Retina (tissue), 1 donor: ENCODE results near the gene SETD3.

ENCODE experiments used
- DNase-seq: peaks from one replicate; pipeline ENCODE4 v3.0.0-alpha.2; 2016

The SETD3 gene

DNA sequence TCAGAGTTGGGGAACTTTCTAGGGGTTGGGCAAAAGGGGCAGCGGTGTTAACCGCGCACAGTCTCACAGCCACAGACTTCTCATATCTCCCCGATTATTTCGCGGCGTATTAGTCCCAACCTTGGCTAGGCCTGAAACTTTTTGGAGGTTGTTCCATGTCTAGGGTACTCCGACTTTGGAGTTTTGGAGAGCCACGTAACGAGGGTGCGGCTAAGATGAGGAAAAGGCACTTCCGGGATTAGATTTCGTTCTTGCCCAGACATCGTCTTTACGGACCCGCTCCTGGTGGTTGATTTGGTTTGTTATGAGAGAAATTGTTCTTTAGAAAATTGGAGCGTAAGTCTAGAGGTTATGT lies 1.1 kb upstream of the SETD3 start:
- peak; percentile 17 for DNase-seq

DNA sequence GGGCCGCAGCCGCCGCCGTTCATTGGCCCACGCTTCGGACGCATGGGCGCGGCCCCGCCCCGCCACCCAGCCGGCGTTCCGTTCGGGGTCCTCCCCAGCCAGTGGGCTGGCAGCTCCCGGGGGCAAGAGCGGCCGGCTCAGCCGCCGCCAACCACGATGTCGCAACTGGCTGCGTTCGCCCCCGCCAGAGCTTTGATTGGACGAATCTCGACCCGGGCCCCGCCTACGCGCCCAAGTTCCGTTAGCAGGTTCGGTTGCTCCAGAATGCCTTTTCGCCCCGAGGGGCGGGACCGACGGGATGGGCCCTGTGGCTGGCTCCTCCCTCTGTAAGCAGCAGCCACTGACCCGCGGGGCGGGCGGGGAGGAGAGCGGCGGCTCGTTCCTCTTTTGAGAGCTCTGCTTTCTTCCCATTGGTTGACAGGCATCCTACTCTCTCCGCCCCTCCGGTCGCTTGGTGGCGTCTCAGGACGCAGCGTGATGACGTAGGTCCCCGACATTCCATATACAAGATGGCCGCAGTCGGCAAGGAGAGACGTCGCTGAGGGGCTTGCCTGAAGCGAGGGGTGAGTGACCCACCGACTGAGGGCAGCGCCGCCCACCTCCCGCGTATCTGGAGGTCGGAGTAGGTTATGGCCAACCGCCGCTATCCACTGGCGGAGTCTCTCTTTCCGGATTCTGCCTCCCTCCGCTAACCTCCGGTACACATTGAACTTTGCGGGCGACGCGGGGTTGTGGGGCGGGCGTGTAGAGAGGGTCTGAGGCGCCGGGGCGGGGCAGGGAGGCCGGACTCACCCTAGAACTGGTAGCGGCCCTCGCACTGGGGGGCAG lies 472 bp upstream of the SETD3 start, which contains the start of gene CCNK:
TSS of gene CCNK (plus strand) at position 493 of the 828 bp plus-strand sequence. CDS start 11,269 bp downstream, outside the sequence.
- DNase-seq, result peak; percentile 99

DNA sequence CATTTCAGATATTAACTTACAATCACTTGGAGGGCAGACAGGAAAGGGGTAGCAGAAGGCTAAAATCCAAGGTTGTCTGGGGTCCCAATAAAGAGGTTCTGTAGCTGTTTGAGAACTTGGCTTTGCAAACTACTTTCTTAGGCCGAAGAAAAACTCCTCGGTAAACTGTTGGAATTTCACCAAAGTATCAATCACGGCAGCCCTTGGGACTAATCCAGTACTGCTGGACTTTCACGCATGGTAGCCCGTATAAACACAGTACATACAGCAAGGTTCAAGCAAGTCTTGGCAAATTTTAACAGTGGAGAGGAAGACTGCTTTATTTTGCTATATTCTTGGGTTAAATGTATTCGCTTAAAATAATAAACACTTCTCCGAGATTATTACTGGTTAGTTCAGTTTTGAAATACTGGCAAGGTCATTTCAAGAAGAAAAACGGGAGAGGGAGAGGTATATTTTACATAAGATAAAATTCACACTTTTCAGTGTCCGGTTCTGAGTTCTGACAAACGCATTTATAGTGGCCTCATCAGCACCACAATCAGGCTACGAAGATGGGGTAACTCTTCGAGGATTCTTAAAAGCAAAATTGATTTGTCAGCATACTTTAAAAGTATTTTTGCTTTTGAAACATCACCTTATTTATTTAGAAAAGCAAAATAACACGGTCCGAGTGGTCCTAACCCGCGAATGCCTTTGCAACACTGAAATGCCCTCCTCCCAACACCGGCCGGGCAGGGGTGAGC lies 1.3 kb downstream of the SETD3 start:
- DNase-seq, result no peak

GRCh38 chr14:99478128-99478527 lies 2.5 kb downstream of the SETD3 start:
- DNase-seq, result no peak

DNA sequence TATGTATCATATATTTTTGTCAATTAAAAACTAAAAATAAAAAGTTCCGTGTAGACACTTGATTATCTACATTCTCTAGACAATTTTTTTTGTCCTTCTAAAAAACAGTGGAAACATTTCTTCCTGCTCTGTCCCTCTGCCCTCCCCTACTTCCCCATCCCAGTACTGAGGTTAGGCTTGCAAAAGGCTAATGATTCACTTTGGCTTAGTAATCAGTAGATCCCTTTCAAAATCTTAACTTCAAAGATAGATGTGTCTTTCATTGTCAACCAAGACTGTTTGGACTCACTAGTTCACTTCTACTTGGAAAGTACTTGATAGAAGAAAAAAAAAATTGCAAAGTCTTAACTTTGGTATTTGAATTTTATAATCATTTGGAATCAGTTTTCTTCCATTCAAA lies 3.8 kb downstream of the SETD3 start:
- DNase-seq, result no peak

DNA sequence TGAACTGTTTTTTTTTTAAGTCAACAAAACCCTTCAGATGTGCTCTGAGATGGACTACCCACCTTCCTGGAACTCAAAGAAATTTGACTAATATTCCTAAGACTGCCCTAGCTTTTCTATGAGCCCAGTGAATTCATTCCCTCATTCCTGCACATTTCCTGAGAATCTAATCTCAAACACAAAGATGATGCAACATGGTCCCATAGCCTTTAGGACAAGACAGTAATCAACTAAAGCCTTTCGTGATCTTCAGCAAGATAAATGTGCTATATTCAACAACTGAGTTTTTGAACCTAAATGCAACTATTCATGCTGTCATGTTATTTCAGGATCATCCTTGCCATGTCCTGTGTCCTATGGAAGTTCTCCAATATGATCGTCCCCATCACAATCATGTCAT lies 5.0 kb downstream of the SETD3 start:
- DNase-seq, result no peak

DNA sequence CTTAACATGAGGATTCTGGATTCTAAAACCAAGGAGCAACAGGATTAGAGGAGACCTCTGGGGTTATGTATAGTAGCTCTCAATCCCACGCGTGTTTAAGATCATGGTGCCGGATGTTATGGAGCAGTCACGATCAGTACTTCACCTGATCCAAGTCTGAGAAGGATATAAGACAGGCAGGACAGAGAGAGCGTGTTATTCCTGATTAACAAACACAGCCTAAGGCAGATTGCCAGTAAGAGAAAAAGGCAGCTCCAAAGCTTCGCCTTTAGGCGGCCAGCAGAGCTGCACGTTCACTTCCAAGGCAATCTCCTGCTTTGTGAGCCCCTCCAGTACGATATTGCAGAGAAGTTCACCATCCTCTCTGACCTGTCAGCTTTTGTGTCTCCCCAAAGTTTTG lies 5.5 kb downstream of the SETD3 start:
- DNase-seq, result no peak

DNA sequence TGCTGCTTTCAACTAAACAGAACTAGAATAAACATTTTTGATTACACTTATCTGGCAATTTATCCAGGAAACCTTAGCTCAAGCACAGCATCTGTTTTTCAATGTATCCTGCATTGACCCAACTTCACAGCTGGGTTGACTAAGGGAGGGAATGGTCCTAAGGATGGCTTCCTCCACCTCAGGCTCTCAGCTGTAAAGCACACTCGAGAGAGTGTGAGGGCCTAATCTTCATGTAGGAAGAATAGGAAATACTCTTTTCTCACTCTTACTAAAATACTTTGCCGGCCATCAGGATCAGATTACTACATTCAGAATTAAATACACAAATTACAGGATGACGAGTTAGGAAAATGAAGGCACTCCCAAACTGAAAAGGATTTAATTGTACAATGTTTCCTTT lies 7.2 kb downstream of the SETD3 start:
- DNase-seq, result no peak

DNA sequence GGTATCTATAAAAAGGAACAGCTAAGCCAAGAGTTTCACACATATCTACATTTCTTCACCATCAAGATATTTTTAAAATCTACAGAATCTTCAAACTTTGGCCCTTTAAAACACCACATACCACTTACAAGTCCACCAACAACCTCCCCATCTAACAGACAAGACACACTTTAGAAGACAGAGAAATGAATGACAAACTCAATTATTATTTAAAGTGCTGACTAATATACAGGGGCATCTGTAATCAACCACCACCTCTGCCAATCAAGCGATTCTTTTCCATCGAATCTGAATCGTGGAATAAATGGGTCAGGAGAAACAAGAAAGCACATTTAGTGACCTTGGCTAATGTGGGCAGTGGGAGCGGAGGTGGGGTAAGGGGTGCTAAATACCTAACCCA lies 7.7 kb downstream of the SETD3 start:
- DNase-seq, result no peak

DNA sequence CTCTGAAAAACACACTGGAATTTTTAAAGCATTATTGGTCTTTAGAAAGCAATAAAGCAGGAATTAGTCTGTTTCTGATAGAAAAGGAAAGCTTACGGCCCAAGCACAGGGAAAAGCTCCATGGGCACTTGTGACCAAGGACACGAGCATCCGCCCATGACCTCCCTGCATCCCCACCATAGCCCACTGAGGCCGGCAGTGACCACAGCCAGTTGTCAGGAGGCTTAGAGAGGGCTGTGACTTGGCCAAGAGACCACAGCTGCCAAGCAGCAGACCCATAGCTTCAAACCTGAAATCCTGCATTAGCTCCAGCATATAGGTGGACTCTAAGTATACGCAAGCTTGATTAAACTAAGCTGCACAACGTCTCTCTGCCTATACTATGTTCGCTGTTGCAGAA lies 8.9 kb downstream of the SETD3 start:
- DNase-seq, result no peak

DNA sequence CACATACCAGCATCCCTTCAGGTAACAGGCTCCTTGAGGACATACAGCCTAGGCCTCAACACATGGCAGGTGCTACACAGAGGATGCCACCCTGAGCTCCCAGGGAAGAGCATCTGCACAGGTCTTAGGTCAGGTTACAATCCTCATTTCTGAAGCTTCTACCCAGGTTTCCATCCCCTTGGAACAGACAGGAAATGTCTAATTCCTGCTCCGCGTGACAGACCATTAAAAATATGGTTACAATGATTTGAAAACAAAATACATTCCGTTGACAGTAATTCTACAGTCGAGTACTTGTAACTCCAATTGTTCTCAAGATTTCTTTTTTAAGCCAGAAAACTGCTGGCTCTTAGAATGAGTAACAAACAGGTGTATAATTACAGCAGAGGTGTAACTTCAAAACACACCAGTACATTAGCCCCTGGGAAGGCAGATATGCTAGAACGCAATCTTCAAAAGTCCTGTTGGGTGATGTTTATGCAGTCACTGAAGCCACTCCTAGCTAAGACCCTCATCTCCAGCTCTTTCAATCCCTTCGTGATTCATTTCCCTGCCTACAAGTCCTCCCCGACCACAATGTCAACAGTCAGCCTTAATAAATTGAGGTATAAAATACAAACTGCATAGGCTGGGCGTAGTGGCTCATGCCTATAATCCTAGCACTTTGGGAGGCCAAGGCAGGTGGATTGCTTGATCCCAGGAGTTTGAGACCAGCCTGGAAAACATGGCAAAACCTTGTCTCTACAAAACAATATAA lies 11.6 kb downstream of the SETD3 start:
- no peak for DNase-seq

GRCh38 chr14:99468081-99468480 lies 12.6 kb downstream of the SETD3 start:
- DNase-seq, result no peak

DNA sequence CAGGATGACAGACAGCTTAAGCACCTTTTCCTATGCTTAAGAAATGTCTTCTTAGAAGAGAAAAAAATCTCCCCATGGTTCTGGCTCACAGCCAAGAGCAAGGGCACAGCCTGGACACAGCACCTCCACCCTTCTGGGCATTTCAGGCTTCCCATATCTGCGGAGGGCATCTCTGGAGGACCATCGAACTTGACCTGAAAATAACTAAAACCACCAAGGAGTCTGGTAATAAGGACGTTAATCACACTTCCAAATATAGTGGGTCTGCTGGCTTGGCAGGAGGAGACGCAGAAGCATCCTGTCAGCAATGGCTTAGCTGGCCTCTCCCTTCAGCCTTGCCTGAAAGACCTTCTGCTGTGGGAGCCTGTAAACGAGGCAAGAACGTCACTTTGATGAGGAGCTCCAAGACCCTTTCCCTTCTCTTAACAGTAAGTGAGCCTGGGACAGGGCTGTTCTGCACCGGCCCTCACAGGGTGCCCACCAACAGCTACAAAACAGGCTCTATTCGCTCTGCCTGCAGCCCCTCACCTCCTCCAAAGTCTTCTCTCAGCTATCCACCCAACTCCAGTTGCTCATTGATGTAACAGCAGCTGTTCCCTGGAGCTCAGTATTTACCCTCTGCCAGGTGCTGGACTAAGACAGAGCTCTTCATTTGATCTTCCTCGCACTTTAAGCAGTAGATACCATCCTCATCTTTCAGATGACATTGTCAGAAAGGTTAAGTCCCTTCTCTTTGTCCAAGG lies 13.2 kb downstream of the SETD3 start:
- no peak for DNase-seq

GRCh38 chr14:99466758-99467157 lies 13.9 kb downstream of the SETD3 start:
- DNase-seq, result no peak

GRCh38 chr14:99465288-99465687 lies 15.4 kb downstream of the SETD3 start:
- no peak for DNase-seq

GRCh38 chr14:99463974-99464373 lies 16.7 kb downstream of the SETD3 start:
- no peak for DNase-seq

GRCh38 chr14:99462210-99462609 lies 18.4 kb downstream of the SETD3 start:
- DNase-seq, result no peak

GRCh38 chr14:99461411-99462085 lies 19.1 kb downstream of the SETD3 start:
- DNase-seq, result no peak

- DNase-seq, result no peak
These were observed 19.9 kb downstream of the SETD3 start for GRCh38 chr14:99460793-99461192.

GRCh38 chr14:99459481-99460100 lies 21.1 kb downstream of the SETD3 start:
- no peak for DNase-seq

DNA sequence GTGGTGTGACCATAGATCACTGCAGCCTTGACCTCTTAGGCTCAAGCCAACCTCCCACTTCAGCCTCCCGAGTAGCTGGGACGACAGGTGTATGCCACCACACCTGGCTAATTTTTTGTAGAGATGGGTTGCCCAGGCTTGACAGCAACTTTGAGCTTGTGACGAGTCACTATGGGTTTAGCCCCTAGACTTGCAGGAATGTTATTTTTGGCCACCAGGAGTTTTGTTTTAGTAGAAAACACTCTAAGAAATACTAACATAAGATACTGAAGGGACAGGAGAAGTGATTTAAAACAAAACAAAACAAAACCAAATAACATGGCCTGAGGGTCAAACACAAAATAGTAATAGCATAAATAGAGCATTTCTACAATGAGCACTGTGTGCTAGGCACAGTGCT lies 26.4 kb downstream of the SETD3 start:
- no peak for DNase-seq

GRCh38 chr14:99452968-99453367 lies 27.7 kb downstream of the SETD3 start:
- DNase-seq, result no peak
